ENCODE results near the gene NTM. TPM values are rescaled to one million over a fixed set of nuclear protein-coding genes. Genes with fewer than 3 reads are reported as not detected.

Gene NTM
- total and polyA plus RNA-seq, 2 experiments from 2014 or later = 1.1 to 1.7 TPM

DNA sequence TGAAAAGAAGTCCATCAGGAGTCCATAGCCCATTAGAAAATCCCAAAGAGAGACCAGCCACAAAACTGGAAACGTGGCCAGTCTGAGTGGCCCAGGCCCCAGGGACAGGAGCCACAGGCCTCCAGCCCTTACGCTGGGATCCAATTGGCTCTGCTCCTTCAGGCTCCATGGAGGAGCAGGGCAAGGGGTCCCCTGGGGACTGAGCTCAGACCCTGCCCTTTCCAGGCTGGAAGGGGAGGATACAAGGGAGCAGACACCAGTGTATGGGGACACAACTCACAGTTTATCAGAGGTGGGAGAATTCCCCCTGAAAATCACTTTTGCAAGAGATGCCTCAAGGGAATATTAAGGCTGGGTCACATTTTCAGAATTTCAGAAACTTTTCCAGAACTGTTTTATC, 227.5 kb downstream of the NTM start:
- no peaks in the 10 kb centered on the region for H3K36me3 ChIP-seq
- no peak overlapping the region for H3K27ac ChIP-seq
- no peak for DNase-seq (ENCODE audit: low read depth in 1 of 2, low spot score in 1 of 2)
- H3K9me3 ChIP-seq (ENCODE audit: low read depth) = no peaks in the 10 kb centered on the region
- H3K4me3 ChIP-seq = no peak overlapping the region
- peaks cover 6% of the 10 kb centered on the region for H3K27me3 ChIP-seq
- TF ChIP-seq, protein P1, sequence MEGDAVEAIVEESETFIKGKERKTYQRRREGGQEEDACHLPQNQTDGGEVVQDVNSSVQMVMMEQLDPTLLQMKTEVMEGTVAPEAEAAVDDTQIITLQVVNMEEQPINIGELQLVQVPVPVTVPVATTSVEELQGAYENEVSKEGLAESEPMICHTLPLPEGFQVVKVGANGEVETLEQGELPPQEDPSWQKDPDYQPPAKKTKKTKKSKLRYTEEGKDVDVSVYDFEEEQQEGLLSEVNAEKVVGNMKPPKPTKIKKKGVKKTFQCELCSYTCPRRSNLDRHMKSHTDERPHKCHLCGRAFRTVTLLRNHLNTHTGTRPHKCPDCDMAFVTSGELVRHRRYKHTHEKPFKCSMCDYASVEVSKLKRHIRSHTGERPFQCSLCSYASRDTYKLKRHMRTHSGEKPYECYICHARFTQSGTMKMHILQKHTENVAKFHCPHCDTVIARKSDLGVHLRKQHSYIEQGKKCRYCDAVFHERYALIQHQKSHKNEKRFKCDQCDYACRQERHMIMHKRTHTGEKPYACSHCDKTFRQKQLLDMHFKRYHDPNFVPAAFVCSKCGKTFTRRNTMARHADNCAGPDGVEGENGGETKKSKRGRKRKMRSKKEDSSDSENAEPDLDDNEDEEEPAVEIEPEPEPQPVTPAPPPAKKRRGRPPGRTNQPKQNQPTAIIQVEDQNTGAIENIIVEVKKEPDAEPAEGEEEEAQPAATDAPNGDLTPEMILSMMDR (IDR thresholded peaks at IDR 0.05; ENCODE audit: low read depth, low read length) = no peak
- H3K4me1 ChIP-seq (ENCODE audit: low read depth) = no peaks in the 10 kb centered on the region

DNA sequence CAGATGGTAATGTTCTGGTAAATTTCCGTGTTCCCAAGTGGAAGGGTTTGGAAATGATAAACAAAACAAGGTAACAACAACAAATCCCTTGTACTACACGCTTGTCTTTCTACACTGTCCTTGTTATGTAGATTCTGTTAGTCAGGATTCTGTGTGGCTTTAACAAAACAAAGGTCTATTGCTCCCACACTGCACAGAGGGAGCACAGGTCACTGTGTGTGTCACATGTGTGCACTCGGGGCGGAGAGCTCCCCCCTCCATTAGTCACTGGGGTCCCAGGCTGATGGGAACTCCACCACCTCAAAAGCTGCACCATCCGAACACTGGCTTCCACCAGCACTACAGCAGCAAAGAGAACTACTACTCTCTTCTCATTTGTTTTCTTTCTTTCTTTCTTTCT, 227.9 kb downstream of the NTM start:
- no peak overlapping the region for H3K27ac ChIP-seq
- peaks cover 6% of the 10 kb centered on the region for H3K27me3 ChIP-seq
- TF ChIP-seq, protein P1 (IDR thresholded peaks at IDR 0.05; ENCODE audit: low read depth, low read length) = no peak
- DNase-seq (ENCODE audit: low read depth in 1 of 2, low spot score in 1 of 2) = no peak
- H3K4me1 ChIP-seq (ENCODE audit: low read depth) = no peaks in the 10 kb centered on the region
- H3K36me3 ChIP-seq = no peaks in the 10 kb centered on the region
- no peak overlapping the region for H3K4me3 ChIP-seq
- H3K9me3 ChIP-seq (ENCODE audit: low read depth) = no peaks in the 10 kb centered on the region

- TF ChIP-seq, protein P1 (IDR thresholded peaks at IDR 0.05; ENCODE audit: low read depth, low read length) = no peak
- no peaks in the 10 kb centered on the region for H3K4me1 ChIP-seq (ENCODE audit: low read depth)
- no peaks in the 10 kb centered on the region for H3K9me3 ChIP-seq (ENCODE audit: low read depth)
- no peak overlapping the region for H3K4me3 ChIP-seq
- DNase-seq (ENCODE audit: low read depth in 1 of 2, low spot score in 1 of 2) = no peak
- no peak overlapping the region for H3K27ac ChIP-seq
- peaks cover 6% of the 10 kb centered on the region for H3K27me3 ChIP-seq
- no peaks in the 10 kb centered on the region for H3K36me3 ChIP-seq
These were observed 228.9 kb downstream of the NTM start for GRCh38 chr11:131599285-131599684.

- no peaks in the 10 kb centered on the region for H3K4me1 ChIP-seq (ENCODE audit: low read depth)
- no peaks in the 10 kb centered on the region for H3K9me3 ChIP-seq (ENCODE audit: low read depth)
- no peaks in the 10 kb centered on the region for H3K36me3 ChIP-seq
- no peak overlapping the region for H3K4me3 ChIP-seq
- DNase-seq (ENCODE audit: low read depth in 1 of 2, low spot score in 1 of 2) = no peak
- H3K27me3 ChIP-seq = peaks cover 6% of the 10 kb centered on the region
- no peak overlapping the region for H3K27ac ChIP-seq
- TF ChIP-seq, protein P1 (IDR thresholded peaks at IDR 0.05; ENCODE audit: low read depth, low read length) = no peak
These were observed 230.2 kb downstream of the NTM start for GRCh38 chr11:131600628-131601027.

GRCh38 chr11:131601586-131601985, 231.2 kb downstream of the NTM start:
- TF ChIP-seq, protein P1 (IDR thresholded peaks at IDR 0.05; ENCODE audit: low read depth, low read length) = no peak
- Histone ChIP-seq H3K27me3 (peaks cover 6% of the 10 kb centered on the region), H3K36me3 (no peaks in the 10 kb centered on the region), H3K9me3 (ENCODE audit: low read depth) (no peaks in the 10 kb centered on the region), H3K4me3 (no peak overlapping the region), H3K27ac (no peak overlapping the region), H3K4me1 (ENCODE audit: low read depth) (no peaks in the 10 kb centered on the region)
- DNase-seq (ENCODE audit: low read depth in 1 of 2, low spot score in 1 of 2) = no peak

GRCh38 chr11:131602431-131602830, 232.0 kb downstream of the NTM start:
- TF ChIP-seq, protein P1 (IDR thresholded peaks at IDR 0.05; ENCODE audit: low read depth, low read length) = no peak
- Histone ChIP-seq H3K36me3 (no peaks in the 10 kb centered on the region), H3K27ac (no peak overlapping the region), H3K4me1 (ENCODE audit: low read depth) (no peaks in the 10 kb centered on the region), H3K4me3 (no peak overlapping the region), H3K27me3 (peaks cover 6% of the 10 kb centered on the region), H3K9me3 (ENCODE audit: low read depth) (no peaks in the 10 kb centered on the region)
- no peak for DNase-seq (ENCODE audit: low read depth in 1 of 2, low spot score in 1 of 2)
